IPS-18a (cell line): Measurements from ENCODE around the gene PFKP.
A peak's percentile ranks its signal among the peaks of the same experiment; 100 is the strongest.
"Not testable (repeated sequence)": the region's sequence is repeated elsewhere in the genome, so short reads cannot be mapped to it uniquely, and the experiment has no call there.

Source experiments
- H3K27ac ChIP-seq: one replicate; pipeline ENCODE4 v1.5.1; 2013; ENCODE audit warnings: low read length
- H3K27me3 ChIP-seq: one replicate; pipeline ENCODE4 v1.6.1; 2013; ENCODE audit warnings: mild to moderate bottlenecking, low read length; ENCODE audit not compliant: control insufficient read depth, insufficient read depth
- H3K36me3 ChIP-seq: one replicate; pipeline ENCODE4 v1.6.1; 2013; ENCODE audit warnings: low read depth, low read length; ENCODE audit not compliant: control insufficient read depth
- H3K4me1 ChIP-seq: one replicate; pipeline ENCODE4 v1.6.1; 2013; ENCODE audit warnings: low read depth, low read length; ENCODE audit not compliant: control insufficient read depth
- H3K4me3 ChIP-seq: one replicate; pipeline ENCODE4 v1.5.1; 2013; ENCODE audit warnings: low read length
- H3K9ac ChIP-seq: one replicate; pipeline ENCODE4 v1.6.1; 2013; ENCODE audit warnings: mild to moderate bottlenecking, low read length, moderate library complexity
- H3K9me3 ChIP-seq: one replicate; pipeline ENCODE4 v1.6.1; 2013; ENCODE audit warnings: low read depth, low read length; ENCODE audit not compliant: control insufficient read depth

Gene PFKP

GRCh38 chr10:3162533-3162932, 95.2 kb downstream of the PFKP start:
- H3K27ac ChIP-seq = no peak overlapping the region
- no peaks in the 10 kb centered on the region for H3K4me1 ChIP-seq
- peaks cover 45% of the 10 kb centered on the region for H3K36me3 ChIP-seq
- H3K9ac ChIP-seq = no peak overlapping the region
- H3K4me3 ChIP-seq = no peak overlapping the region
- no peaks in the 10 kb centered on the region for H3K27me3 ChIP-seq
- no peaks in the 10 kb centered on the region for H3K9me3 ChIP-seq

- Histone ChIP-seq H3K36me3 (peaks cover 37% of the 10 kb centered on the region), H3K27ac (no peak overlapping the region), H3K27me3 (no peaks in the 10 kb centered on the region), H3K4me3 (no peak overlapping the region), H3K9ac (no peak overlapping the region), H3K4me1 (no peaks in the 10 kb centered on the region), H3K9me3 (no peaks in the 10 kb centered on the region)
These were observed 96.5 kb downstream of the PFKP start for GRCh38 chr10:3163879-3164278.

- Histone ChIP-seq H3K9ac (no peak overlapping the region), H3K36me3 (peaks cover 27% of the 10 kb centered on the region), H3K9me3 (no peaks in the 10 kb centered on the region), H3K27me3 (no peaks in the 10 kb centered on the region), H3K4me1 (no peaks in the 10 kb centered on the region), H3K4me3 (no peak overlapping the region), H3K27ac (no peak overlapping the region)
These were observed 97.8 kb downstream of the PFKP start for GRCh38 chr10:3165196-3165595.

DNA sequence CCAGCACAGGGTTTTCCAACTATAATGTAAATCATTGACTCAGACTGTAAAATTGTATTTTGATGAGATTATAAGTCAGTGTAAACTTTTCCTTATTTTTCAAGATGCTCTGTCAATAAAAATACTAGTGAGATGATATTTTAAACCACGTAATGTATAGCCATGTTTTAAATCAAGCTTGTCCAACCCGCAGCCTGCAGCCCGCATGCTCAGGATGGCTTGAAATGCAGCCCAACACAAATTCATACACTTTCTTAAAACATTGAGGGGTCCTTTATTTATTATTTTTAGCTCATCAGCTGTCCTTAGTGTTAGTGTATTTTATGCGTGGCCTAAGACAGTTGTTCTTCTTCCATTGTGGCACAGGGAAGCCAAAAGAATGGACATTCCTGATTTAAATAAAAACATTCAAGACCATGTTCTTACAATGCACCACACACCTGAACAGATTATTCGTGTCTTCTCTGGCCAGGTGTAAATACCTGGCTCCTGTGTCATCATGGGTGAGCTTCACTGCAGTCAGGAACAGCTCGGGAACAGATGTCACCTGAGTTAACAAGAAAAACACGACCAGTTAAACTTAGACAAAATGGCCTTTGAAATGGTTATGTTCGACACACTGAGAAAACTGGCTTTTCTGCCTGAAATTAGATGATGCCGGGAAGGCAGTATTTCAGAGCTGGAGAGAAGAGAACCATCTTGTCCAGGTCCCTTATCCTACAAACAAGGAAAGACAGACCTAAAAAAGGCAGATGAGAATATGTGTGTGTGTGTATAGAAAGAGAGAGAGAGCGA, 99.3 kb downstream of the PFKP start:
- H3K9me3 ChIP-seq = no peaks in the 10 kb centered on the region
- no peak overlapping the region for H3K9ac ChIP-seq
- H3K36me3 ChIP-seq = peaks cover 27% of the 10 kb centered on the region
- no peak overlapping the region for H3K4me3 ChIP-seq
- H3K4me1 ChIP-seq = no peaks in the 10 kb centered on the region
- H3K27ac ChIP-seq = no peak overlapping the region
- no peaks in the 10 kb centered on the region for H3K27me3 ChIP-seq

DNA sequence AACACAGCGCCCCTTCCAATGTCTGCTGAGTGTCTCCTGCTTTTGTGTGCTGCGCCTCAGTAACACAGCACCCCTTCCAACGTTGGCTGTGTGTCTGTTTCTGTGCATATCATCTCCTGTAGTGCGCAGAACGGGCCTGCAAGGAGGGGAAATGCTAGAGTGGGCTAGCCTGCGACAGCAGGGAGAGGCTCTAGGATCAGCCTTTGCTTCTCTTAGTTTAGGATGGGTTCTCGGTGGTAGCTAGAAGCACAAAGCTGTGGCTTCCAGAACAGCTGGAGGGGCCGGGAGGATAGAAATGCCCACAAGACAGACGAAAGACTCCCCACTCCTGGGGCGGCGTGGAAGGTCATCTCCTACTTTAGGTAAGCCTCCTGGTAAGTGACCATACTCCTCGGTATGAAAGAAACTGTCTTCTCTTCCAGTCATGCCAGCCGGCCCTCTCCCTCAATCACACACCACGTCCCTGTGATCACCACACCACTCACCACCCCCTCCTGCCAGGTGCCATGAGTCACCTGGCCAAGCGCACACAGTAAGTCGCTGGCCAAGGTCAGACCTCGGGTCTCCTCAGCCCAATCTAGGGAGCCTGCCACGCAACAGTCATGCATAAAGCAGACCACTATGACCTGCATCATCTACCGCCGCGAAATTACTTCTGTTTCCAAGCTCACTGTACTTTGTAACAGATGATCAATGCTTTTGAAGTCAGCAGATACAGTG, 100.4 kb downstream of the PFKP start:
- no peak overlapping the region for H3K9ac ChIP-seq
- no peaks in the 10 kb centered on the region for H3K9me3 ChIP-seq
- no peak overlapping the region for H3K27ac ChIP-seq
- no peaks in the 10 kb centered on the region for H3K4me1 ChIP-seq
- peaks cover 27% of the 10 kb centered on the region for H3K36me3 ChIP-seq
- no peaks in the 10 kb centered on the region for H3K27me3 ChIP-seq
- no peak overlapping the region for H3K4me3 ChIP-seq

GRCh38 chr10:3169271-3169670, 101.9 kb downstream of the PFKP start:
- no peak overlapping the region for H3K27ac ChIP-seq
- H3K27me3 ChIP-seq = no peaks in the 10 kb centered on the region
- no peaks in the 10 kb centered on the region for H3K4me1 ChIP-seq
- H3K9me3 ChIP-seq = no peaks in the 10 kb centered on the region
- peaks cover 17% of the 10 kb centered on the region for H3K36me3 ChIP-seq
- H3K9ac ChIP-seq = no peak overlapping the region
- H3K4me3 ChIP-seq = no peak overlapping the region

- H3K36me3 ChIP-seq = peaks cover 17% of the 10 kb centered on the region
- H3K9ac ChIP-seq = no peak overlapping the region
- no peaks in the 10 kb centered on the region for H3K9me3 ChIP-seq
- H3K27ac ChIP-seq = no peak overlapping the region
- no peaks in the 10 kb centered on the region for H3K27me3 ChIP-seq
- H3K4me1 ChIP-seq = no peaks in the 10 kb centered on the region
- H3K4me3 ChIP-seq = no peak overlapping the region
These were observed 102.3 kb downstream of the PFKP start for GRCh38 chr10:3169673-3170072.

- not testable (repeated sequence) for H3K27ac ChIP-seq, H3K4me1 ChIP-seq, H3K9ac ChIP-seq, H3K27me3 ChIP-seq, H3K36me3 ChIP-seq, H3K9me3 ChIP-seq
- H3K4me3 ChIP-seq = peak overlapping the region; percentile 79
These were observed 104.1 kb downstream of the PFKP start for GRCh38 chr10:3171488-3171887.

DNA sequence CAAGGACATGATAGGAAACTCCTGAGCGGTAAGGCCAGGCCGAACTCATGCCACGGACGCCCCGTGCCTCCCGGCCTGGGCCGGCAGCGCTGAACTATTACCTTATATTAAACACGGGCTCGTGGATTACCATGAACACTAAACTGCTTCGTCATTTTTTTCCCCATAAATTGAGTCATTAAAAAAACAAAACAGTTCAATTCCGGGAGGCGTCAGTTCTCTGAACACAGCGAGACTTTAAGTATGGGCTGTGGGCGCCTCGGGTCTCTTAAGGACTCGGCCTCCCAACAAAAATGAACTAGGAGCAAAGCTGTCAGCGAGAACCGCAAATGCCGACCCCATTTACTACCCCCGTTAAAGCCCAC, 104.7 kb downstream of the PFKP start:
- peak overlapping the region; percentile 56 for H3K9ac ChIP-seq
- H3K27ac ChIP-seq = no peak overlapping the region

GRCh38 chr10:3172446-3173170, 105.3 kb downstream of the PFKP start, which contains the start of gene PITRM1:
TSS of gene PITRM1 (minus strand) at chr10:3172782. CDS start at chr10:3172772, 10 bp downstream.
- Histone ChIP-seq H3K9ac (peak within 1 kb of the TSS; percentile 56), H3K27me3 (no peaks in the 10 kb centered on the region), H3K4me1 (no peaks in the 10 kb centered on the region), H3K9me3 (no peaks in the 10 kb centered on the region), H3K27ac (no peak within 1 kb of the TSS), H3K4me3 (peak within 1 kb of the TSS; percentile 79), H3K36me3 (no peaks in the 10 kb centered on the region)

More for the DNA sequence above, 104.7 kb downstream of the PFKP start:
- Histone ChIP-seq H3K27me3 (no peaks in the 10 kb centered on the region), H3K9me3 (no peaks in the 10 kb centered on the region), H3K36me3 (no peaks in the 10 kb centered on the region), H3K4me1 (no peaks in the 10 kb centered on the region), H3K4me3 (peak overlapping the region; percentile 79)

GRCh38 chr10:3173171-3173878, 106.0 kb downstream of the PFKP start:
- no peaks in the 10 kb centered on the region for H3K9me3 ChIP-seq

More at GRCh38 chr10:3173171-3173878, 106.0 kb downstream of the PFKP start:
- H3K9ac ChIP-seq = no peak overlapping the region
- no peak overlapping the region for H3K27ac ChIP-seq
- peak overlapping the region; percentile 39 for H3K4me3 ChIP-seq
- H3K4me1 ChIP-seq = no peaks in the 10 kb centered on the region
- no peaks in the 10 kb centered on the region for H3K36me3 ChIP-seq
- H3K27me3 ChIP-seq = no peaks in the 10 kb centered on the region
